ENCODE results near the gene KAZN.

DNA sequence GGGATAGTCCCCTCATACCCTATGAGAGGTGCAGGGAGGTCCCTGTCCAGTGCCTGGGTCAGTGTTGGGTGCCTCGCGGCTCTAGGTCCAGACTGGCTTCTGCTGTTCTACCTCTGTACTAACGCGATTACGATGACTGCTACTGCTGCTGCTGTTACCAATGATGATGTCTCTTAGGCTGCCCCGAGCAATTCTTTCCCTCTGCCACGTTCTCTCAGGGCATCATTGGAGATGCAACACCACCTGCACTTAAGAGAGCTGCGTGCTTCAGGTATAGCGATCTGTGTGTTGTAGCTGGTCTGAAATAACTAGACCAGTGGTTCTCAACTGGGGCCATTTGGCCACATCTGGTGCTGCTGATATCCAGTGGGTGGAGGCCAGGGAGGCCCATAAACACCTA lies 36.9 kb downstream of the KAZN start:
- TF ChIP-seq, protein P1, sequence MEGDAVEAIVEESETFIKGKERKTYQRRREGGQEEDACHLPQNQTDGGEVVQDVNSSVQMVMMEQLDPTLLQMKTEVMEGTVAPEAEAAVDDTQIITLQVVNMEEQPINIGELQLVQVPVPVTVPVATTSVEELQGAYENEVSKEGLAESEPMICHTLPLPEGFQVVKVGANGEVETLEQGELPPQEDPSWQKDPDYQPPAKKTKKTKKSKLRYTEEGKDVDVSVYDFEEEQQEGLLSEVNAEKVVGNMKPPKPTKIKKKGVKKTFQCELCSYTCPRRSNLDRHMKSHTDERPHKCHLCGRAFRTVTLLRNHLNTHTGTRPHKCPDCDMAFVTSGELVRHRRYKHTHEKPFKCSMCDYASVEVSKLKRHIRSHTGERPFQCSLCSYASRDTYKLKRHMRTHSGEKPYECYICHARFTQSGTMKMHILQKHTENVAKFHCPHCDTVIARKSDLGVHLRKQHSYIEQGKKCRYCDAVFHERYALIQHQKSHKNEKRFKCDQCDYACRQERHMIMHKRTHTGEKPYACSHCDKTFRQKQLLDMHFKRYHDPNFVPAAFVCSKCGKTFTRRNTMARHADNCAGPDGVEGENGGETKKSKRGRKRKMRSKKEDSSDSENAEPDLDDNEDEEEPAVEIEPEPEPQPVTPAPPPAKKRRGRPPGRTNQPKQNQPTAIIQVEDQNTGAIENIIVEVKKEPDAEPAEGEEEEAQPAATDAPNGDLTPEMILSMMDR (IDR thresholded peaks at IDR 0.05), result no peak
- no peak for TF ChIP-seq POLR2A (IDR thresholded peaks at IDR 0.05)

Data from body of pancreas (tissue), 4 donors.